ENCODE results near the gene STAT2. TPM values are rescaled to one million over a fixed set of nuclear protein-coding genes. Genes with fewer than 3 reads are reported as not detected.

The STAT2 gene
- total and polyA plus RNA-seq, 9 of the 15 experiments (the other 6 are each of a cell fraction or from before 2014, with no cell fraction given), result 15.5 to 46.9 (median 40.1) TPM

DNA sequence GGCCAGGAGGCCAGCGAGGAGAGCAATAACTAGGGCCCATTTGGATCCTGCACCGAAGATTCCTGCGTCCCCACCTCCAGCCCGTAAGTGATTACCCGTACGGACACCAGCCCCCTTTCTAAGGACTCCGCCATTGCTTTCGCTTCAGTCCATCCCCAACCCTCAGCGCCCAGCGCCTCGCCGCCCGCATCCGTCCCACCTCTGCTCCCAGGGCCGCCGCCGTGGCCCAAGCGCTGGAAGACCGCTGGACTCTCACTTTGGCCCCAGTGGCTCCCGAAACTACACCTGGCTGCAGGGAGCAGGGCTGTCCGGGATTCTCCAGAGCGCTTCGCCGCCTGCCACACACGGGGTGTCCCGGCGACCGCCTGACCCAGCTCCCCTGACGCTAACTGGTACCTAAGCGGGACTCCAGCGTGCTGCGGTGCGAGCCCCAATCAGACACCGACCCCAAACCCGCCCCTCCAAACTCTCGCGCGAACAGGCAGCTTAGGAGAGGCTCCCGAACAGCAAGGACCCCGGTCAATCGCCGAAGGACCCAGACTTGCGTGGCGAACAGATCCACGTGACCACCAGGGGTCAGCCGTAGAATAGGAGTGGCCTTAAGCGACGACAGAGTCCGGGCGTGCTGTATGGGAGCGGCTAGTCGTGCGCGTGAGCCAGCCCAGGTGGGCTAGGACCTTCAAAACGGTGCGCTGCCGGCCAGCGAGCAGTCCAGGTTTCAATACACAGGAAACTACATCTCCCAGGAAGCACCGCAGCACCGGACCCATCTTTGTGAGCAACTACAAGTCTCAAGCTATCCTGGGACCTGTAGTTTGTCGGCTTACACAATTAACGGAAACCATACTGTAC is 44.1 kb downstream of the STAT2 start, which contains the start of gene CNPY2 (continued):
- TF ChIP-seq THRA (IDR thresholded peaks at IDR 0.05) (no peak), NRF1 (conservative IDR thresholded peaks at IDR 0.05 in 1 of 2, IDR thresholded peaks at IDR 0.05 in 1 of 2) (peak; percentile 89 to 91), CHD1 (IDR thresholded peaks at IDR 0.05; ENCODE audit: low read length) (peak; percentile 48), NR1H2 (CRISPR knock-in tag; IDR thresholded peaks at IDR 0.05) (no peak), BRD4 (IDR thresholded peaks at IDR 0.05) (no peak), PPARD (CRISPR knock-in tag; IDR thresholded peaks at IDR 0.05) (no peak), DDX20 (tag; IDR thresholded peaks at IDR 0.05; ENCODE audit: low read depth) (no peak), ZNF140 (CRISPR knock-in tag; IDR thresholded peaks at IDR 0.05) (no peak), EZH2 (IDR thresholded peaks at IDR 0.05; ENCODE audit: borderline replicate concordance, low read depth, low read length) (no peak), BDP1 (IDR thresholded peaks at IDR 0.05; ENCODE audit: insufficient read depth, insufficient read length) (no peak), ZNF318 (IDR thresholded peaks at IDR 0.05; ENCODE audit: borderline replicate concordance in 1 of 2, low read depth in 1 of 2) (no peak; a peak in 1 of 4 replicates), FOXM1 (IDR thresholded peaks at IDR 0.05; ENCODE audit: low read depth) (no peak), FOXM1 (CRISPR knock-in tag; IDR thresholded peaks at IDR 0.05; ENCODE audit: low read depth) (no peak), BMI1 (IDR thresholded peaks at IDR 0.05; ENCODE audit: low read length) (no peak), ZNF561 (CRISPR knock-in tag; conservative IDR thresholded peaks at IDR 0.05) (no peak), GATA2 (CRISPR knock-in tag; IDR thresholded peaks at IDR 0.05) (no peak), SMARCA4 (IDR thresholded peaks at IDR 0.05) (no peak)
- TF ChIP-seq, protein P1, sequence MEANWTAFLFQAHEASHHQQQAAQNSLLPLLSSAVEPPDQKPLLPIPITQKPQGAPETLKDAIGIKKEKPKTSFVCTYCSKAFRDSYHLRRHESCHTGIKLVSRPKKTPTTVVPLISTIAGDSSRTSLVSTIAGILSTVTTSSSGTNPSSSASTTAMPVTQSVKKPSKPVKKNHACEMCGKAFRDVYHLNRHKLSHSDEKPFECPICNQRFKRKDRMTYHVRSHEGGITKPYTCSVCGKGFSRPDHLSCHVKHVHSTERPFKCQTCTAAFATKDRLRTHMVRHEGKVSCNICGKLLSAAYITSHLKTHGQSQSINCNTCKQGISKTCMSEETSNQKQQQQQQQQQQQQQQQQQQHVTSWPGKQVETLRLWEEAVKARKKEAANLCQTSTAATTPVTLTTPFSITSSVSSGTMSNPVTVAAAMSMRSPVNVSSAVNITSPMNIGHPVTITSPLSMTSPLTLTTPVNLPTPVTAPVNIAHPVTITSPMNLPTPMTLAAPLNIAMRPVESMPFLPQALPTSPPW (CRISPR knock-in tag; IDR thresholded peaks at IDR 0.05), result peak; percentile 29; the same call in 1 of the 2 replicates

Data from K562 (cell line).